Dermis microvascular lymphatic vessel endothelial cell (primary cell): ENCODE data around the gene MAPK11. TPM values are rescaled to one million over a fixed set of nuclear protein-coding genes. Genes with fewer than 3 reads are reported as not detected.

Source experiments
- DNase-seq, 2 donors: peaks; one replicate each; pipeline versions ENCODE4 v3.0.0 to v3.0.0-alpha.2; 2010; ENCODE audit warnings: low read depth in 2 of 2
- total RNA-seq: library from RNA; depleted of rRNA; stranded (reverse); fragments of >200 nt; gene quantifications from 2 replicates; pipeline ENCODE4 v1.2.1, GENCODE V29; 2014

The MAPK11 gene
- total RNA-seq, 1 donor from 2014 or later: 19.9 TPM

DNA sequence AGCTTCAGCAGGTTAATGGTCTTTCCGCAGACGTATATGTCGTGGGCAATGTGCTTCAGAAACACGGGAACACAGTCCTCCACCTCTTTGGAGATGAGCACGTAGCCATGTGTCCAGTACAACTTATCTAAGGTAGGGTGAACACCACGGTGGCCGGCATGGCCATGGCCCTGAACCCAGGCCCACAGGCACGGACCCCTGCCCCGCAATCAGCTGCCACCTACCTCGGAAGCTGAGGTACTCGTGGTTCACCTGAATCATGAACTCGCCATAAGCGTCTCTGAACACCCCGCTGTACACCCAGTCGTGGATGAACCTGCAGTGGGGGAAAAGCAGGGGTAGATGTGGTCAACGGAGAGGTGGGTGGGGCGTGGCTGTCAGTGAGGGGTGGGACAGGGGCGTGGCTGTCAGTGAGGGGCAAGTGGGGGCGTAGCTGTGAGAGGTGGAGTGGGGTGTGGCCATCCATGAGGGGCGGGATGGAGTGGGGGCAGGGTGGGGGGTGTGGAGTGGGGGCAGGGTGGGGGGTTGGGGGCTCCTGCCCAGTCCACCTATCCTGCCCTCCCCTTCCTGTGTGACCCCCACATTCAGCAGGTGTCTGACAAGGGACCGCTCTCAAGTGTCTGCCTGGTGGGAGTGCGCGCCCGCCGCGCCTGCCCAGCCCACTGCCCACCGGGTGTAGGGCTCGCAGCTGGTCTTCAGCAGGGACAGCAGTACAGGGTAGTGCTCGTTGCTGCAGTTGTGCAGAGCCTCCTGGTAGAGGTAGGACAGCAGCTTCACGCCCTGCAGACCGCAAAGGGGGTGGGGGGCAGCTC lies 43.9 kb downstream of the MAPK11 start:
- DNase-seq: no peak

DNA sequence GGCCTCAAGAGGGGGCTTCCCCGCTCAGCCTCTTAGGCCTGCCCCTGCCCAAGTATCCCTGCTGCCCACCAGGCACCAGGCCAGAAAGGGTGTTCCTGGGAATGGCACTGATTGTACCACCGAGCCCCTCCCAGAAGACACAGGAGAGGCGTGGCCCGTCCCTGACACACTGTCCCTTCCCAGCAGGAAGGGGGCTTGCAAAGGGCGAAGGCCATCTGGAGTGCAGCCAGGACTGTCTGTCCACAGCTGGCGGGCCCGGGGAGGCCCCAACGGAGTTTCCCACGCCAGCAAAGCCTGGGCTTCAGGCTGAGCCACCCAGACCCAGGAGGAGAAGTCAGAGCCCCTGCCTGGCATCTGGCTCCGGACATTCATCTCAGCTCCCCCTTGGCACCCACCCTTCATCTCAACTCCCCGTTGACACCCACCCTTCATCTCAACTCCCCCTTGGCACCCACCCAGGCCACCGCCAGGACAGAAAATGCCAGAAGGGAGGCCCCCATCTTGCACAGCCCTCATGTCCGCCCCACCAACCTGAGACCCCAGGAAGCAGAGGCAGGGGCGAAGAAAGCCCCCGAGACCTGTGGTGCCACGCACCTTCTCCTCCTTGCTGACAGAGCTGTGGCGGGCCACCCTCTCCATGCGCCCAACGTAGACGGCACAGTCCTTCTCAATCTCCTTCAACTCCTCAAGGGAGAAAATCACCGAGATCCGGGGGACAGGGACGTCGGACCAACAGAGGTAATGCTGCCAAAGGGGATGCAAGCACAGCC lies 44.8 kb downstream of the MAPK11 start:
- DNase-seq: no peak

DNA sequence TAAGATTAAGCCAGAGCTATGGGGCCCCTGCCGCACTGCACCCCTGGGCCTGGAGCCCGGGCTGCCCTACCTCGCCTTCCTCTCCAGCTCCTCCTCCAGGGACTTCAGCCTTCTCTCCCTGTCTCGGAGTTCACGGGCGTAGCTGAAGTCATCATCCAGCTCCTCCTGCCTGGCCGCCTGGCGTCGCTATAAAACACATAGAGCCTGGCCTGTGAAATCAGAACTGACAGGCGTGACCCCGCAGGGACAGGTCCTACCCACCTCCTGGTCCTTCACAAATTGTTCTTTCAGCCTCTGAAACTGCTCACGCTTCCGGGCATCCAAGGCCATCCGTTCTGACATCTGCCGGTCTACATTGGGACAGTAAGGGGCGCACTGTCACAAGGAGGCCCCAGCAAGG lies 46.1 kb downstream of the MAPK11 start:
- DNase-seq: no peak

DNA sequence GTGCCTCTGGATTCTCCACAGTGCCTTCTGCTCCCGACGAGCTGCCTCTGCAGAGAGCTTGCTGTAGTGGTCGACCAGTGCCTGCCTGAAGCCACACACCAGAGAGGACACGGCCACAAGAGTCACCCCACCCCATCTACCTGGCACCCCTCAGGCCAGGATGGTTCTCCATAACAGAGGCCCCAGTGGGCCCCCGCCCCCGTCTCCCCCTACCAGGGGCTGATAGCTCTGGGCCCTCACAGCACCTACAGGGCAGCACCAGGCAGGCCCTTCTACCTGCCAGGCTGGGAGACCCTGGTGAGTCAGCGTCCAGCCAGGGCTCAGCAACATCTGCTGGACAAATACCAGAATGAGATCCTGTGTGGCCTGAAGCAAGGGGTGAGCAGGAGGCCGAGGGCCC lies 47.7 kb downstream of the MAPK11 start:
- no peak for DNase-seq

DNA sequence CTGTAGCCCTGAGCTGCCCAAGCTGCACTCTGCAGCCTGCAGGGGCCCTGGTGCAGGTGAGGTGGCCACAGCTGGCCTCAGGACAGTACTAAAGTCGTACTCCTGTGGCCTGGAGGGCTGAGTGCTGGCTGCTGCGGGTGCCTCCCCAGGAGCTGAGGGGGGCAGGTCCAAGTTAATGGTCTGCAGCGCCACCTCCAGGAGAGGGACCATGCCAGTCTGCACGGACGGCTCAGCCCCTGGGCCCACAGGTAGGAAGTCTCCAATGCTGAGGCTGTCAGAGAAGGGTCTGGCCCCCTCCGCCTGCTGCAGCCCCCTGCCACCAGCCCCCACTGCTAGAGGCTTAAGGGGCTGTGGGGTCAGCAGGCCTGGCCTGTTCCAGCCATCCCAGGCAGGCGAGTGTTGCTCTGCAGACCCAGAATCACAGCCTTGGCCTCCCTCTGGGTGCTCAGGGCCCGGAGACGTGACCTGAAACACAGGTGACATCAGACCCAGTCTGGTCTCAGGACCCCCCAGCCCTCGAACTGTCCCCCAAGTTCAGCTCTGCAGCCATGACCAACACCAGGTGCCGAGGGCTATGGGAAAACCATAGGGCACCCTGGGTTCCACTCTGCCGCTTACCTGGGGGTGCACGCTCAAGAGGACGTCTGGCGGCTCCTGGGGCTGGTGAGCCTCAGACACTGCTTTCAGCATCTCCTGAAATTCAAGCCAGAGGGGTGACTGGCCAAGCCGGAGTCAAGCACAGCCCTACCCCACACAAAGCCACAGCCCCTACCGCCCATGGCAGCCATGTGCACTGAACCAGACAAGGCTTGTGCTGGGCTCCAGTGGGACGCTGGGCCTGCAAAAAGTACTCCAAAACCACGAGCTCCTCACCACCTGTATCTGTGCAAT lies 48.5 kb downstream of the MAPK11 start:
- no peak for DNase-seq

DNA sequence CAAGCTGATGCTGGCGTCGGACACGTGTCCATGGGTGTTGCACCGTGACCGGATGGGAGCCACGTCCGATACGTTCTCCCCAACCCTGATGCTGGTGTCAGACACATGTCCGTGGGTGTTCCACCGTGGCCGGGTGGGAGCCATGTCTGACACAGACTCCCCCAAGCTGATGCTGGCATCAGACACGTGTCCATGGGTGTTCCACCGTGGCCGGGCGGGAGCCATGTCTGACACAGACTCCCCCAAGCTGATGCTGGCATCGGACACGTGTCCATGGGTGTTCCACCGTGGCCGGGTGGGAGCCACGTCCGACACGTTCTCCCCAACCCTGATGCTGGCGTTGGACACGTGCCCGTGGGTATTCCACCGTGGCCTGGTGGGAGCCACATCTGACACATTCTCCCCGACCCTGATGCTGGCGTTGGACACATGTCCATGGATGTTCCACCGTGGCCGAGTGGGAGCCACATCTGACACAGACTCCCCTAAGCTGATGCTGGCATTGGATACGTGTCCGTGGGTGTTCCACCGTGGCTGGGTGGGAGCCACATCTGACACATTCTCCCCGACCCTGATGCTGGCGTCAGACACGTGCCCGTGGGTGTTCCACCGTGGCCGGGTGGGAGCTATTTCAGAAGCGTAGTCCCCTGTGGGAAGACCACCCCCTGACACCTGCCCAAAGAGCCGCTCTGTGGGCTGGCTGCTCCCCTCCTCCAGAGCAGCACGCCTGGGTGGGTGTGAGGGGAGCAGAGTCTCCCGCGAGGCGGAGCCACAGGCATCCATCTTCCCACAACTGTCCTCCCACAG lies 49.4 kb downstream of the MAPK11 start:
- DNase-seq: no peak

DNA sequence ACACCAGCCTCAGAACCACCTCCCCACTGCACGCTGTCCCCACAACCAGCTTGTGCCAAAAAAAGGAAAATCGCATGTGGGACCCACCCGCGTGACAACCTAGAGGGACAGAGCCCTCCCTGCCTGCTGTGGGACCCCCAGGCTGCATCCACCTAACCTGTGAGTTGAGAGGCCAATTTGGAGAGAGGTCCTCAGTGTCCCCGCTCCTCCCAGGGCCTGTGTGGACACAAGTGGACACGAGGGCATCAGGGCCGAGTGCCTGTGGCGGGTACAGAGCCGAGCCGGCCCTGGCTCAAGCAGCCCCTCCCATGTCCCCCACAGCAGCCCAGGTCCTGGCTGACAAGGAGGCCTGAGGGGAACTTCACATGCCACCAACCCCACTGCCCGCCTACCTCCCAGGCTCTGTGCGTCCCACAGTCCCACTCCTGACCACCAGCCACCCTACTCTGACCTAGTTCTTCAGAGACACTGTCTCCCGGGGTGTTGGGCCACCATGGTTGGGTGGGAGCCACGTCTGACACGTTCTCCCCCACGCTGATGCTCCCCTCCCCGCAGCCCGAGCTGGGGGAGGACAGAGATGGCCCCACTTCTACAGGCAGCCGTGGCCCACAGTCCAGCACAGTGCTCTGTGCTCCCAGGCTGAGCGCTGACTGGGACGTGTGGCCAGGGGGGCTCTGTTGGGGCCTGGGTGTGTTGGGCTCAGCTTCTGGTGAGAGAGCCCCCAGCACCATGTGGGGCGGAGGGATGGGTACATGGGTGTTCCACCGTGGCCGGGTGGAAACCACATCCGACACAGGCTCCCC lies 50.2 kb downstream of the MAPK11 start:
- DNase-seq: no peak

DNA sequence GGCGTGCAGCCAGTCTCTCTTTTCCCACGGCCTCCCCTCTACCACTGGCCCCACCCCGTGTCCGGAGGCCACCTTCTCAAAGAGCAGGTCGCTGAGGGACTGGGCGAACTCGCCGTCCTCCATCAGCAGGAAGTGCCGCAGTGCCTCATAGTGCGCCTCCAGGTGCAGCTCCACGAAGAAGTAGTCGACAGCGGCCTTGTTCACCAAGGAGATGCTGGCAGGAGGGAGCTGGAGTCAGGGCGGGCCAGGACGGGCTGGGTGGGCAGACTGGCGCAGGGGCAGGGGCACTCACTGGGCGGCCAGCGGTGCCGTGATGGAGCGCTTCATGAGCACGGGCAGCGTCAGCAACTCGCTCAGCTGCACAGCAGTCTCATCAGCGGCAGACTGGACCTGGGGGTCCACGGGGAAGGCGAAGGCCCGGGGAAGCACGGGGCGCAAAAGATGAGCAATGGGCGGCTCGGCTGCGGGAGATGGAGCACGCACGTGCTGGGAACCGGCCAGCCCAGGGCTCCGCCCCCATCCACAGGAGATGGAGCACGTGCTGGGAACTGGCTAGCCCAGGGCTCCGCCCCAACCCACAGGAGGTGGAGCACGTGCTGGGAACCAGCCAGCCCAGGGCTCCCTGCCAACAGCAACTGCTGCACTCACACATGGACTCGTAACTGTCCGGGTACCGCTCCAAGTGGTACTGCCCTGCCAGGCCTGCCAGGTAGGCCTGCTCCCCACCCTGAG lies 51.0 kb downstream of the MAPK11 start:
- peak; percentile 74 to 78 for DNase-seq

DNA sequence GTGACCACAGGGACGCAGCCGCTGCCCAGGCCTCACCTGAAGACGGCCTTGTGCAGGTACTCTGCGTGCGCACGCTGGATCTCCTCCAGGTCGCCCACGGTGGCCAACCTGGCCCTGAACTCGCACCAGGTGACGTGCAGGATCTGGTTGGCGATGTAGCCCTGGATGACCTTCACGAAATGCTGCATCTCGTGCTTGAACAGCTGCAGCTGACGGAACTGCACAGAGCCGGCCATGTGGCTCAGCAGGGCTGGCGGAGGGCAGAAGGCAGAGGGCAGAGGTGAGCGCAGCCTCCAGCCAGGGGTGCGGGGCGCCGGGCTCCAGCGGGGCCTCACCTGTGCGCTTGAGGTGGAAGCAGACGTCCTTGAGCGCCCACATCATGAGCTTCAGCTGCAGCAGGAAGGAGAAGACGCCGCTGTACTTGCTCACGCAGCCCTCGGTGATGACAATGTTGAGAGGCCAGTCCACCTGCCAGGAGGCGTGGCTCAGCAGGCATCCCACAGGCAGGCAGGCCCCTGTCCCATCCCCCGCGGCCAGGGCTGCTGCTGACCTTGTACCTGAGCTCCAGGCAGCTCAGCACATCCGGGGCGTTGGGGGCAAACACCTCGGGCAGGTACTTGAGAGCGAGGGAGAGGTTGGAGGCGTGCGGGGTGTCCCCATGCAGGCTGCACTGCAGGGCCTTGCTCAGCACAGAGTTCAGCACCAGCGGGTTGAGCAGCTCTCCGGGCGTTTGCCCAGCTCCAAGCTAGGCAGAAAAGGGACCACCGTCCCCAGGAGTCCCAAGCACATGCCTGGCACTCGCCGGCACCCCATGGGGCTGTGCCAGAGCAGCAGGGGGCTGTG lies 51.8 kb downstream of the MAPK11 start:
- DNase-seq: no peak

DNA sequence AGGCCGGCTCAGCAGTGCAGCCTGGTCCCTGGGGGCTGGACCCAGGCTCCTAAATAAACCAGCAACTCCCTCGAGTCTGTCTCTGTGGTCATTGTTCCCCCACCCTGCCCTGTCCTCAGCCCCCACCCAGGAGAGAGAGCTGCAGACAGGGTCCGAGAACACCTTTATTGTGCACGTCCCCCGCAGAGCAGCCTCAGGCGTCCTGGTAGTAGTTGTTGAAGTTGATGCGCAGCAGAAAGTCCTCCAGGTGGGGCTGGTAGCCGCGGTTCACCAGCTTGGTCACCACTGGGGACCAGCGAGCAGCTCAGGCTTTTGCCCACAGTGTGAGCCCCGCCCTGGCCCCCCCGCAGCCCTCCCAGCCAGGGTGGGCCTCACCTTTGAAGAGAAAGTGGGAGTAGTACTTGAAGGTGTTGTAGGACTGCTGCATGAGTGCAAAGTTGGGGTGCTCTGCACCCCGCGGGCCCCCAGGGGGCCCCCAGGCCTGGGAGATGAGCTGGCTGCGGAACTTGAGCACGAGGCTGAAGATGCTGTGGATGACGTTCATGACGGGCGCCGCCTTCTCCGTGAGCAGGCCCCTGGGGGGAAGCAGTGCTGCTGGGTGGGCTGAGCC lies 52.5 kb downstream of the MAPK11 start:
- no peak for DNase-seq

DNA sequence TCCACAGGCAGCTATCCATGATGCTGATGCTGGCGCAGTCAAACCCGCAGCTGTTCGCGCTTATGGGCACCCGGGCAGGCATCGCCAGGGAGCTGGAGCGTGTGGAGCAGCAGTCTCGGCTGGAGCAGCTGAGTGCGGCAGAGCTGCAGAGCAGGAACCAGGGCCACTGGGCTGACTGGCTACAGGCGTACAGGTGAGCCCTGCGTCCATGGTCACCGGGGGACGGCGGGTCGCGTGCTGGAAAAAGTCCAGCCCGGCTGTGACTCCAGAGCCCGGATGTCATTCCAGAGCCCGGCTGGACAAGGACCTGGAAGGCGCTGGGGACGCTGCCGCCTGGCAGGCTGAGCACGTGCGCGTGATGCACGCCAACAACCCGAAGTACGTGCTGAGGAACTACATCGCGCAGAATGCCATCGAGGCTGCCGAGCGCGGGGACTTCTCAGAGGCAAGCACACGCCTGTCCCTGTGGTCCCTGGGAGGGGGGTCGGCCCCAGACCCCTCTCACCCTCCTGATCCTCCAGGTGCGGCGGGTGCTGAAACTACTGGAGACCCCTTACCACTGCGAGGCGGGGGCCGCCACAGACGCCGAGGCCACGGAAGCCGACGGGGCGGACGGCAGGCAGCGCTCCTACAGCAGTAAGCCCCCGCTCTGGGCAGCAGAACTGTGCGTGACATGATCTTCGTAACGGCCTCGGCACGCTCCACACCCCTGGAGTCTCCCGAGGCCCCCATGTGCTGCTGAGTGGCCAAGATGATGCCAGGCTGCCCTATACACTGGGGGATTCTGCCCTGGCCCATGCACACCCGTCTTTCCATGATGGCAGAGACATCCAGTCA lies 53.3 kb downstream of the MAPK11 start:
- no peak for DNase-seq

DNA sequence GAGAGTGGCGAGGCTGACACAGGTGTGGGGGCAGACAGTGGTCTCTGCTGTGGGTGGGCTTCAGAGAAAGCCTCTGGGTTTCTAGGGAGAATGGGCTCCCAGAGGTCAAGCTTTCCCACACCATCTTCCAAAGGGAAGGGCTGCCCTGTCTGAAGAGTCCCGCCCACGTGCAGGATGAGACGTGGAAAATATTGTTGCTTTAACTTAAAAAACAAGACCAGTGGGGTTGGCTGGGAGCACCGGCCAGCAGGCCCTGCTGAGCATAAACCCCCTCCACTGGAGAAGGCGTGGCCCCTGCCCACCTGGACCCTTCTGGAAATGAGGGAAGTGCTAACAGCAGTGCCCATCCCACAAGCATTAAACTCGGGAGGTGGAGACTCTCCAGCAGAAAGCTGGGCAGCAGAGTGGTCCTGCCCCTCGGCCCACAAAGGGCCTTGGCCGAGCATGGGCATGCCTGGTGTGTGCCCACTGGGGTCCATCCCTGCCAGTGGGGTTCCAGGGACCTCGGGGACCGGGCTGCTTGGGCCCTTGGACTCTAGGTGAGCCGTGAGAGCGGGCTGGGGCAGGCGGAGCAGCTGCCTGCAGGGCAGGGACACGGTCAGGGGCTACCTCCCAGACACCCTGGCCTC lies 54.0 kb downstream of the MAPK11 start:
- no peak for DNase-seq

DNA sequence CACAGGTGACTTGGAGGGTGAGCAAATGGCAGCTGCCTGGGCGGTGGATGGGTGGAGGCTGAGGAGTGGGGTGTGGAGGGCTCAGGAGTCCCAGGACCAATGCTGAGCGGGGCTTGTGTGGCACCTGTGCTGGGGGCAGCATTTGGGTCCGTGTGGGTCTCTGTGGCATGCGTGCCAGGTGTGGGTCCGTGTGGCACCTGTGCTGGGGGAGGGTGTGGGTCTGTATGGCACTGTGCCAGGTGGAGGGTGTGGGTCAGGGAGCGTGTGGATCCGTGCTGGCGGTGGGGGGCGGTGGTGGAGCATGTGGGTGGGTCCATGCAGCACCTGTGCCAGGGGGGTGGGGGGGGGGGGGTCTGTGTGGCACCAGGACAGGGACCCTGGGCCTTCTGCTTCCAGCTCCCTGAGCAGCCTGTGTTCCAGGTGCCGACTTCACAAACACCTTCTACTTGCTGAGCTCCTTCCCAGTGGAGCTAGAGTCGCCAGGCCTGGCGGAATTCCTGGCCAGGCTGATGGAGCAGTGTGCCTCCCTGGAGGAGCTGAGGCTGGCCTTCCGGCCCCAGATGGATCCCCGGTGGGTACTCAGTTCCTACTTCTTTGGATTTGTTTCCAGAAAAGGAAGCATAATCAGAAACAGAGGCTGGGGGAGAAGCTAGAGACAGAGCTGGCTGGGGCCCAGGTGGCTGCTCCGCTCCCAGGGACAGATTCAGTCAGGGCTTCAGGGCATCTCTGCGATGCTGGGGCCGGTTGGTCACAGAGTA lies 54.7 kb downstream of the MAPK11 start:
- no peak for DNase-seq
